Loucy (cell line): ENCODE data around the gene HSPA4L.

Source experiments
- H2AFZ ChIP-seq: fragments of 200-600 bp; sonication (generic); 2 replicates; pipeline ENCODE4 v1.6.0; 2016; ENCODE audit warnings: antibody characterized with exemption, mild to moderate bottlenecking, low read length, moderate library complexity
- H3F3A ChIP-seq: fragments of 200-600 bp; 2 replicates; pipeline ENCODE4 v1.6.0; 2016; ENCODE audit warnings: antibody characterized with exemption, low read depth, mild to moderate bottlenecking
- H3K27me3 ChIP-seq: fragments of 200-600 bp; sonication (generic); 2 replicates; pipeline ENCODE4 v1.6.1; 2014; ENCODE audit warnings: low read length, mild to moderate bottlenecking; ENCODE audit not compliant: insufficient read depth, poor library complexity, severe bottlenecking
- H3K36me3 ChIP-seq: fragments of 200-600 bp; sonication (generic); 2 replicates; pipeline ENCODE4 v1.6.1; 2016; ENCODE audit warnings: low read length; ENCODE audit not compliant: insufficient read depth
- H3K4me1 ChIP-seq: fragments of 200-600 bp; sonication (generic); 2 replicates; pipeline ENCODE4 v1.5.1; 2014; ENCODE audit warnings: low read length, mild to moderate bottlenecking; ENCODE audit not compliant: insufficient read depth, poor library complexity, severe bottlenecking
- H3K4me2 ChIP-seq: fragments of 200-600 bp; sonication (generic); 2 replicates; pipeline ENCODE4 v1.6.0; 2014; ENCODE audit warnings: antibody characterized with exemption, low read length, low read depth, mild to moderate bottlenecking; ENCODE audit not compliant: poor library complexity, severe bottlenecking
- H3K4me3 ChIP-seq: fragments of 200-600 bp; sonication (generic); 2 replicates; pipeline ENCODE4 v1.5.1; 2014; ENCODE audit warnings: low read length, mild to moderate bottlenecking, mixed read lengths; ENCODE audit not compliant: poor library complexity, severe bottlenecking
- H3K79me2 ChIP-seq: fragments of 200-600 bp; sonication (generic); 2 replicates; pipeline ENCODE4 v1.6.1; 2014; ENCODE audit warnings: low read length; ENCODE audit not compliant: insufficient read depth
- H3K9ac ChIP-seq: fragments of 200-600 bp; sonication (generic); 2 replicates; pipeline ENCODE4 v1.6.0; 2014; ENCODE audit warnings: mild to moderate bottlenecking, low read depth, low read length, moderate library complexity; ENCODE audit not compliant: poor library complexity, severe bottlenecking
- H3K9me2 ChIP-seq: fragments of 200-600 bp; sonication (generic); replicated peaks from 2 replicates; pipeline ENCODE4 v1.6.1; 2016; ENCODE audit warnings: low read depth, low read length, mixed read lengths
- H3K9me3 ChIP-seq: fragments of 200-600 bp; sonication (generic); 2 replicates; pipeline ENCODE4 v1.6.1; 2014; ENCODE audit warnings: mild to moderate bottlenecking, antibody characterized with exemption, low read length, low read depth; ENCODE audit not compliant: insufficient read depth
- H4K20me1 ChIP-seq: fragments of 200-600 bp; sonication (generic); 2 replicates; pipeline ENCODE4 v1.6.0; 2014; ENCODE audit warnings: antibody characterized with exemption, low read length, mild to moderate bottlenecking; ENCODE audit not compliant: insufficient read depth, poor library complexity, severe bottlenecking
- CTCF ChIP-seq: fragments of 200-600 bp; sonication (generic); conservative IDR thresholded peaks from 2 replicates; pipeline ENCODE4 v1.5.1; 2014; ENCODE audit warnings: mild to moderate bottlenecking, antibody characterized with exemption, low read length
- EZH2phosphoT487 ChIP-seq: fragments of 200-600 bp; IDR thresholded peaks from 2 replicates; pipeline ENCODE4 v1.6.1; 2018; ENCODE audit warnings: antibody characterized with exemption, mild to moderate bottlenecking, moderate library complexity, borderline replicate concordance

Gene HSPA4L

GRCh38 chr4:127782275-127783025, at the start of gene HSPA4L:
TSS of gene HSPA4L (plus strand) at chr4:127782322. CDS start at chr4:127782551, 229 bp downstream.
- no peaks in the 10 kb centered on the region for H3F3A ChIP-seq
- TF ChIP-seq CTCF (no peak), EZH2phosphoT487 (no peak)
- H3K9ac ChIP-seq, result no peak within 1 kb of the TSS
- no peaks in the 10 kb centered on the region for H3K79me2 ChIP-seq
- H3K9me2 ChIP-seq, result no peaks in the 10 kb centered on the region
- H3K27me3 ChIP-seq, result no peaks in the 10 kb centered on the region
- H3K4me1 ChIP-seq, result no peaks in the 10 kb centered on the region
- H3K4me3 ChIP-seq, result no peak within 1 kb of the TSS
- H3K9me3 ChIP-seq, result no peaks in the 10 kb centered on the region
- no peak within 1 kb of the TSS for H2AFZ ChIP-seq
- H4K20me1 ChIP-seq, result no peaks in the 10 kb centered on the region
- no peak within 1 kb of the TSS for H3K4me2 ChIP-seq
- no peaks in the 10 kb centered on the region for H3K36me3 ChIP-seq

GRCh38 chr4:127732623-127733328, 49.3 kb upstream of the HSPA4L start:
- H4K20me1 ChIP-seq, result no peaks in the 10 kb centered on the region
- H2AFZ ChIP-seq, result no peak overlapping the region; the same call in 1 of the 2 replicates
- TF ChIP-seq CTCF (peak; percentile 66), EZH2phosphoT487 (no peak)
- no peaks in the 10 kb centered on the region for H3K27me3 ChIP-seq
- H3K79me2 ChIP-seq, result no peaks in the 10 kb centered on the region
- no peak overlapping the region for H3K9ac ChIP-seq
- no peak overlapping the region for H3K4me2 ChIP-seq
- no peaks in the 10 kb centered on the region for H3F3A ChIP-seq
- H3K9me3 ChIP-seq, result no peaks in the 10 kb centered on the region
- no peaks in the 10 kb centered on the region for H3K36me3 ChIP-seq
- no peaks in the 10 kb centered on the region for H3K9me2 ChIP-seq
- no peak overlapping the region for H3K4me3 ChIP-seq
- H3K4me1 ChIP-seq, result no peaks in the 10 kb centered on the region

- no peaks in the 10 kb centered on the region for H3F3A ChIP-seq
- TF ChIP-seq CTCF (no peak), EZH2phosphoT487 (no peak)
- no peak overlapping the region for H3K4me2 ChIP-seq
- H2AFZ ChIP-seq, result no peak overlapping the region
- H3K9me3 ChIP-seq, result no peaks in the 10 kb centered on the region
- H3K9me2 ChIP-seq, result no peaks in the 10 kb centered on the region
- no peaks in the 10 kb centered on the region for H3K4me1 ChIP-seq
- H3K79me2 ChIP-seq, result no peaks in the 10 kb centered on the region
- no peaks in the 10 kb centered on the region for H3K27me3 ChIP-seq
- H3K36me3 ChIP-seq, result no peaks in the 10 kb centered on the region
- H3K4me3 ChIP-seq, result no peak overlapping the region
- H4K20me1 ChIP-seq, result no peaks in the 10 kb centered on the region
- no peak overlapping the region for H3K9ac ChIP-seq
These were observed 47.1 kb upstream of the HSPA4L start for GRCh38 chr4:127734976-127735375.
